Esophagus squamous epithelium (tissue), 5 donors: Measurements from ENCODE around the gene FYN. TPM values are rescaled to one million over a fixed set of nuclear protein-coding genes. Genes with fewer than 3 reads are reported as not detected.

Experiments
- DNase-seq: peaks from one replicate; lab custom pipeline; 2025; lab: John Stamatoyannopoulos, UW
- H3K27ac ChIP-seq, 4 donors: fragments of 200-600 bp; sonication (generic); one replicate each; pipeline ENCODE4 v1.5.1; 2016 to 2019; ENCODE audit warnings: mild to moderate bottlenecking in 1 of 4
- H3K27me3 ChIP-seq, 4 donors: fragments of 200-600 bp; sonication (generic); 1 replicate in 3 of 4; 2 replicates in 1 of 4; pipeline versions ENCODE4 v1.5.1 to v1.6.0; 2017 to 2021; ENCODE audit warnings: antibody characterized with exemption in 1 of 4
- H3K36me3 ChIP-seq, 3 donors: fragments of 200-600 bp; sonication (generic); one replicate each; pipeline ENCODE4 v1.5.1; 2016 to 2019
- H3K4me1 ChIP-seq, 3 donors: fragments of 200-600 bp; sonication (generic); one replicate each; pipeline ENCODE4 v1.5.1; 2017 to 2019
- H3K4me3 ChIP-seq, 4 donors: fragments of 200-600 bp; sonication (generic); 1 replicate in 3 of 4; 2 replicates in 1 of 4; pipeline ENCODE4 v1.5.1; 2016 to 2019; ENCODE audit warnings: mild to moderate bottlenecking in 2 of 4, moderate library complexity in 1 of 4
- H3K9me3 ChIP-seq, 3 donors: fragments of 200-600 bp; sonication (generic); one replicate each; pipeline ENCODE4 v1.5.1; 2016 to 2019
- POLR2A ChIP-seq, 4 donors: fragments of 450-650 bp; IDR thresholded peaks; one replicate each; pipeline ENCODE4 v1.6.1; 2017; ENCODE audit warnings: antibody characterized with exemption in 4 of 4, mild to moderate bottlenecking in 4 of 4, moderate library complexity in 3 of 4
- WGBS, 2 donors: methylation state at CpG; one replicate each; pipeline ENCODE4 v1.1.5; 2018; 5-methylcytosine and 5-hydroxymethylcytosine counted together
- intact Hi-C: fragments of 100-400 bp; cut with DNase I; formaldehyde crosslinking; loops from one replicate; pipeline ENCODE4 v1.15.0; 2022
- total RNA-seq, 4 donors: library from RNA; depleted of rRNA; stranded (reverse); fragments of >200 nt; gene quantifications; one replicate each; pipeline ENCODE4 v1.1.0, GENCODE V29; 2016
- TF ChIP-seq, protein P1 (sequence below), 6 experiments: fragments of 450-650 bp in 4 of 6; fragments of 200-600 bp in 2 of 6; sonication (generic) in 2 of 6; IDR thresholded peaks; one replicate each; pipeline ENCODE4 v1.5.1; 2016 to 2019; ENCODE audit warnings: antibody characterized with exemption in 6 of 6, mild to moderate bottlenecking in 4 of 6, moderate library complexity in 4 of 6
- donor health status: DM: yes; HTN: yes; CAD: no.

The FYN gene
- total RNA-seq, 4 donors from 2014 or later: 11.8 to 54.6 (median 21.4) TPM

DNA sequence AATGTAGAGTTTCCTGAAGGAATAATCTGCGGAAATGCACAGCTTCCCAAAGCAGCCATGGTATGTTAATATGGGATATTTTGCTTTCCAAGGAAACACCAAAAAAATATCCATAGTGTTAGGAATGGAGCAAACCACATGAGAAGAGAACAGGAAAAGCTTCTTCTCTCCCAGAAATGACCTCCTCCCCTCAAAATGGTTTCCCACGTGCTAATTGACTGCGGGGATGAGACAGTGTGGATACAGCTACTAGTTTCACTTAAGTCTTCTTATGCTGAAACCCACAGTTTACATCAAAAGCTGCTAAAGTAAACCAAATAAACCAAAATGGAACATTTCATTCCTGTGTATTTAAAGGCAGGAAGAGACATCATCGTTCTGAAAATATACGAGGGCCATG is 69.4 kb downstream of the FYN start:
- peak overlapping the region in 3 of 4 donors; percentile 42 to 70 (median 59) for H3K27ac ChIP-seq
- H3K4me1 ChIP-seq: peaks cover 0 to 42% (median 12%) of the 10 kb centered on the region in 3 donors
- TF ChIP-seq, protein P1, sequence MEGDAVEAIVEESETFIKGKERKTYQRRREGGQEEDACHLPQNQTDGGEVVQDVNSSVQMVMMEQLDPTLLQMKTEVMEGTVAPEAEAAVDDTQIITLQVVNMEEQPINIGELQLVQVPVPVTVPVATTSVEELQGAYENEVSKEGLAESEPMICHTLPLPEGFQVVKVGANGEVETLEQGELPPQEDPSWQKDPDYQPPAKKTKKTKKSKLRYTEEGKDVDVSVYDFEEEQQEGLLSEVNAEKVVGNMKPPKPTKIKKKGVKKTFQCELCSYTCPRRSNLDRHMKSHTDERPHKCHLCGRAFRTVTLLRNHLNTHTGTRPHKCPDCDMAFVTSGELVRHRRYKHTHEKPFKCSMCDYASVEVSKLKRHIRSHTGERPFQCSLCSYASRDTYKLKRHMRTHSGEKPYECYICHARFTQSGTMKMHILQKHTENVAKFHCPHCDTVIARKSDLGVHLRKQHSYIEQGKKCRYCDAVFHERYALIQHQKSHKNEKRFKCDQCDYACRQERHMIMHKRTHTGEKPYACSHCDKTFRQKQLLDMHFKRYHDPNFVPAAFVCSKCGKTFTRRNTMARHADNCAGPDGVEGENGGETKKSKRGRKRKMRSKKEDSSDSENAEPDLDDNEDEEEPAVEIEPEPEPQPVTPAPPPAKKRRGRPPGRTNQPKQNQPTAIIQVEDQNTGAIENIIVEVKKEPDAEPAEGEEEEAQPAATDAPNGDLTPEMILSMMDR (IDR thresholded peaks at IDR 0.05): no peak
- no peak for TF ChIP-seq POLR2A (IDR thresholded peaks at IDR 0.05)
- intact Hi-C loops: no loop called here
- no peaks in the 10 kb centered on the region for H3K9me3 ChIP-seq
- H3K4me3 ChIP-seq: no peak overlapping the region
- WGBS, 2 donors: 67 to 73% methylated on average over 5 of the region's 5 CpGs
- no peaks in the 10 kb centered on the region for H3K36me3 ChIP-seq
- no peaks in the 10 kb centered on the region for H3K27me3 ChIP-seq
- DNase-seq: no peak

DNA sequence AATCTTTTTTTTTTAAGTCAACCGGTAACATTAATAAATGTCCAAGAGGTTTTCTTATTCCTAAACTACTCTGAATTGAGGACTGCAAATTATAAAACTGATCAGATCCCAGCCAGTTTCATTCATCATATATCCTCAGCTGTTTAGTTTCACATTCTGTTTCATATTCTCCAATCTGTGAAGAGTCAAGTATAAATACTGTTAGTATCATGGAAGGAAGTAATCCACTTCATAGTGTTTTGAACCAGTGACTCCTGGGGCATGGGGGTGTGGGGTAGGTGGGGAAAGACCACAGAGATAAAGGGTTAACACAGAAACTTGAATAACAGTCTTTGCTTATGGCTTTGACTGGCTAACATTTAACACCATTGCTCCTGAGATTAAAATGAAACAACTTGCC is 69.9 kb downstream of the FYN start:
- H3K4me1 ChIP-seq: peaks cover 0 to 46% (median 16%) of the 10 kb centered on the region in 3 donors
- TF ChIP-seq, protein P1 (IDR thresholded peaks at IDR 0.05): no peak
- no peak for TF ChIP-seq POLR2A (IDR thresholded peaks at IDR 0.05)
- no peaks in the 10 kb centered on the region for H3K36me3 ChIP-seq
- no peaks in the 10 kb centered on the region for H3K27me3 ChIP-seq
- H3K9me3 ChIP-seq: no peaks in the 10 kb centered on the region
- WGBS, 2 donors: 67 to 76% methylated on average over 1 of the region's 1 CpG
- no peak for DNase-seq
- no peak overlapping the region for H3K4me3 ChIP-seq
- intact Hi-C loops: no loop called here
- peak overlapping the region in 3 of 4 donors; percentile 42 to 70 (median 59) for H3K27ac ChIP-seq

DNA sequence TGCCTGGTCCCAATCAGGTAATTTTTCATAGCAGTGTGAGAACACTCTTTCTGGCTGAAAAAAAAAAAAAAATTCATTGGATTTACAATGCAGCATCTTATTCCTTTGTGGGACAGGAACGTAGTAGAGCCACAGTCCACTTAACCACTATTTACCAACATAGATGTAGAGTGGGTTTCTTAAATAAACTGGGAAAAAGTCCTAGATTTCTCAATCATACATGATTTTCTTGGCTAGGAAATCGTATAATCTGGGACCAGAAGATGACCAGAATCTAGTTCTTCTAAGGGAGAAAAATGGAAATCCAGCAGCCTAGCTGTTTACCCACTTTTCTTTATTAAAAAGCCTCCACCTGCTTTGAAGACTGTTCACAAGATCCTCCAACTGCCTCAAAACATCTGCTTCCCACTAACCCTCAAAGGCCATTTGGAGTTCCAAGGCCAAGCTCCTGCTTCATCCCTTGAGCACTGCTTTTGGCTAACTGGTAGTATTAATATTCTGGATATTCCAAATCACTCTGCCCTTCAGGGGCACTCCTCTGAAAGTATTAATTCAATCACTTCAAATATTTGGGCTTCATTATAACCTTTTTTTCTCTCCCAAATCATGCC is 70.4 kb downstream of the FYN start:
- Histone ChIP-seq H3K4me1 (peaks cover 0 to 51% (median 16%) of the 10 kb centered on the region in 3 donors), H3K4me3 (no peak overlapping the region), H3K27me3 (no peaks in the 10 kb centered on the region), H3K36me3 (no peaks in the 10 kb centered on the region), H3K27ac (peak overlapping the region in 1 of 4 donors; percentile 70), H3K9me3 (no peaks in the 10 kb centered on the region)
- WGBS, 2 donors: 73 to 92% methylated on average over 2 of the region's 2 CpGs
- TF ChIP-seq POLR2A (IDR thresholded peaks at IDR 0.05): no peak
- intact Hi-C loops: no loop called here
- DNase-seq: no peak

DNA sequence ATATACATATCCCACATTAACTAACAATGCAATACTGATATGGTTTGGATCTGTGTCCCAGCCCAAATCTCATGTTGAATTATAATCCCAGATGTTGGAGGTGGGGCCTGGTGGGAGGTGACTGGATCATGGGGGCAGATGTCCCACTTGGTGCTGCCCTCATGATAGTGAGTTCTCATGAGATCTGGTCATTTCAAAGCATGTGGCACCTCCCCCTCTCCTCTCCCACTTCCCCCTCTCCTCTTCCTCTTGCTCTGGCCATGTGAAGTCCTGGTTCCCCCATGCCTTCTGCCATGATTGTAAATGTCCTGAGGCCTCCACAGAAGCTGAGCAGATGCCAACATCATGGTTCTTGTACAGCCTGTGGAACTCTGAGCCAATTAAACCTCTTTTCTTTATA is 71.2 kb downstream of the FYN start:
- no peak for DNase-seq
- no peak overlapping the region for H3K4me3 ChIP-seq
- peaks cover 0 to 51% (median 16%) of the 10 kb centered on the region in 3 donors for H3K4me1 ChIP-seq
- TF ChIP-seq POLR2A (IDR thresholded peaks at IDR 0.05): no peak
- TF ChIP-seq, protein P1 (IDR thresholded peaks at IDR 0.05): no peak
- no peaks in the 10 kb centered on the region for H3K9me3 ChIP-seq
- H3K27ac ChIP-seq: no peak overlapping the region
- intact Hi-C loops: no loop called here
- H3K27me3 ChIP-seq: no peaks in the 10 kb centered on the region
- H3K36me3 ChIP-seq: no peaks in the 10 kb centered on the region

DNA sequence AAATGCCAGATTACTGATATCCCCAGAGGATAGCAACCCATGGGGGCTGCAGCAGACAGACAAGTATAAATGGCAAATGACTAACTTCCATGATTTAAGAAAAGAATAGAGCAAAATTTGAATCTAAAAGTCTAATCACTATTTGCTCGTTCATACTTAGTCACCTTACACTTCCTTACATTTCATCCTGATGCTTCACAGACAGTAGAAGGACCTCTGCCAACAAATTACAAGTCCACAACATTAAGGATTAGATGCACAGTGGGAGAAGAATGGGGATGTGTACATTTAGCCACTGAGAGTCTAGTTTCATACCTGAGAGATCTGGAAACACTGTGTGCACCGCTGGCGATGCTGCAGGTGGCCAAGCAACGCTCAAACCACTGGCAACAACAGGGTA is 72.4 kb downstream of the FYN start:
- Histone ChIP-seq H3K4me3 (no peak overlapping the region), H3K36me3 (no peaks in the 10 kb centered on the region), H3K27ac (no peak overlapping the region), H3K27me3 (no peaks in the 10 kb centered on the region), H3K4me1 (peaks cover 0 to 41% (median 11%) of the 10 kb centered on the region in 3 donors), H3K9me3 (no peaks in the 10 kb centered on the region)
- intact Hi-C loops: no loop called here
- DNase-seq: no peak
- 85 to 90% methylated on average over 4 of the region's 4 CpGs for WGBS, 2 donors
- no peak for TF ChIP-seq POLR2A (IDR thresholded peaks at IDR 0.05)
- TF ChIP-seq, protein P1 (IDR thresholded peaks at IDR 0.05): no peak
